H9 (cell line): ENCODE data around the gene PSAPL1. TPM values are rescaled to one million over a fixed set of nuclear protein-coding genes. Genes with fewer than 3 reads are reported as not detected.
A peak's percentile ranks its signal among the peaks of the same experiment; 100 is the strongest.

Experiments
- DNase-seq: peaks from one replicate; pipeline ENCODE4 v3.0.0-alpha.2; 2017
- H2AFZ ChIP-seq: one replicate; pipeline ENCODE4 v1.6.1; 2013; ENCODE audit warnings: mild to moderate bottlenecking, low read length, control low read depth, moderate library complexity
- H2AK5ac ChIP-seq: 2 replicates; pipeline ENCODE4 v1.6.1; 2013; ENCODE audit warnings: low read length, control low read depth, mixed read lengths; ENCODE audit not compliant: insufficient read length
- H2BK120ac ChIP-seq: one replicate; pipeline ENCODE4 v1.6.1; 2013; ENCODE audit warnings: low read depth, mild to moderate bottlenecking, low read length, control low read depth, inconsistent platforms; ENCODE audit not compliant: poor library complexity, severe bottlenecking
- H2BK12ac ChIP-seq: 2 replicates; pipeline ENCODE4 v1.6.1; 2013; ENCODE audit warnings: low read length, control low read depth, mixed read lengths, low read depth; ENCODE audit not compliant: insufficient read length
- H2BK15ac ChIP-seq: 2 replicates; pipeline ENCODE4 v1.6.1; 2013; ENCODE audit warnings: low read depth, low read length, control low read depth
- H2BK20ac ChIP-seq: one replicate; pipeline ENCODE4 v1.6.1; 2013; ENCODE audit warnings: low read depth, mild to moderate bottlenecking, low read length, control low read depth, inconsistent platforms; ENCODE audit not compliant: poor library complexity, severe bottlenecking
- H2BK5ac ChIP-seq: 2 replicates; pipeline ENCODE4 v1.6.1; 2013; ENCODE audit warnings: low read length, control low read depth, mixed read lengths; ENCODE audit not compliant: insufficient read length
- H3K14ac ChIP-seq: 2 replicates; pipeline ENCODE4 v1.6.1; 2013; ENCODE audit warnings: low read length, control low read depth; ENCODE audit not compliant: insufficient read depth
- H3K18ac ChIP-seq: 2 replicates; pipeline ENCODE4 v1.6.1; 2013; ENCODE audit warnings: low read depth, mild to moderate bottlenecking, mixed read lengths, low read length, control low read depth; ENCODE audit not compliant: insufficient read length
- H3K23ac ChIP-seq: 2 replicates; pipeline ENCODE4 v1.6.1; 2013; ENCODE audit warnings: low read length, control low read depth, mixed read lengths, low read depth; ENCODE audit not compliant: insufficient read length
- H3K23me2 ChIP-seq: 2 replicates; pipeline ENCODE4 v1.6.1; 2013; ENCODE audit warnings: low read depth, mild to moderate bottlenecking, mixed read lengths, low read length, control low read depth; ENCODE audit not compliant: insufficient read length, poor library complexity, severe bottlenecking
- H3K27ac ChIP-seq: 2 replicates; pipeline ENCODE4 v1.5.1; 2013; ENCODE audit warnings: low read length, control low read depth, mixed read lengths, low read depth; ENCODE audit not compliant: insufficient read length
- H3K27me3 ChIP-seq: 2 replicates; pipeline ENCODE4 v1.6.1; 2013; ENCODE audit warnings: low read length, control low read depth, inconsistent platforms; ENCODE audit not compliant: insufficient read depth
- H3K4ac ChIP-seq: 2 replicates; pipeline ENCODE4 v1.6.1; 2013; ENCODE audit warnings: low read depth, mild to moderate bottlenecking, control low read depth, inconsistent platforms, low read length, moderate library complexity
- H3K4me1 ChIP-seq: 2 replicates; pipeline ENCODE4 v1.6.1; 2013; ENCODE audit warnings: low read length, control low read depth, inconsistent platforms; ENCODE audit not compliant: insufficient read depth
- H3K4me2 ChIP-seq: 2 replicates; pipeline ENCODE4 v1.6.1; 2013; ENCODE audit warnings: low read length, control low read depth, mixed read lengths; ENCODE audit not compliant: insufficient read length, insufficient read depth
- H3K56ac ChIP-seq: 2 replicates; pipeline ENCODE4 v1.6.1; 2013; ENCODE audit warnings: low read depth, mild to moderate bottlenecking, mixed read lengths, low read length, control low read depth; ENCODE audit not compliant: insufficient read length
- H3K79me1 ChIP-seq: 2 replicates; pipeline ENCODE4 v1.6.1; 2013; ENCODE audit warnings: low read depth, mild to moderate bottlenecking, moderate library complexity, low read length, control low read depth, inconsistent platforms; ENCODE audit not compliant: insufficient read depth, poor library complexity, severe bottlenecking
- H3K79me2 ChIP-seq: 2 replicates; pipeline ENCODE4 v1.6.1; 2013; ENCODE audit warnings: low read length, control low read depth, inconsistent platforms; ENCODE audit not compliant: insufficient read depth
- H3K9ac ChIP-seq: 2 replicates; pipeline ENCODE4 v1.6.1; 2013; ENCODE audit warnings: low read length, control low read depth, mixed read lengths; ENCODE audit not compliant: insufficient read length; ENCODE audit errors: extremely low read depth
- H3K9me3 ChIP-seq: one replicate; pipeline ENCODE4 v1.6.1; 2013; ENCODE audit warnings: low read depth, low read length, inconsistent platforms; ENCODE audit not compliant: control insufficient read depth
- H3T11ph ChIP-seq: one replicate; pipeline ENCODE4 v1.6.1; 2013; ENCODE audit warnings: mild to moderate bottlenecking, low read length, control low read depth, inconsistent platforms
- H4K20me1 ChIP-seq: one replicate; pipeline ENCODE4 v1.6.1; 2013; ENCODE audit not compliant: control insufficient read depth, insufficient read length, insufficient read depth
- H4K5ac ChIP-seq: 2 replicates; pipeline ENCODE4 v1.6.1; 2013; ENCODE audit warnings: low read depth, mild to moderate bottlenecking, mixed read lengths, low read length, control low read depth; ENCODE audit not compliant: insufficient read length
- H4K8ac ChIP-seq: replicated peaks from 2 replicates; pipeline ENCODE4 v1.6.1; 2013; ENCODE audit warnings: low read length, control low read depth, mixed read lengths, low read depth; ENCODE audit not compliant: insufficient read length
- H4K91ac ChIP-seq: 2 replicates; pipeline ENCODE4 v1.6.1; 2013; ENCODE audit warnings: low read depth, mild to moderate bottlenecking, moderate library complexity, mixed read lengths, low read length, control low read depth; ENCODE audit not compliant: insufficient read length
- H3K27ac Mint-ChIP-seq, 3 experiments: 2 replicates in 2 of 3; 3 replicates in 1 of 3; pipeline ENCODE4 v1.8.0; 2020 to 2021; ENCODE audit warnings: mixed read lengths in 3 of 3, mild to moderate bottlenecking in 1 of 3, moderate library complexity in 1 of 3
- H3K27me3 Mint-ChIP-seq: 2 replicates; pipeline ENCODE4 v1.8.0; 2021; ENCODE audit warnings: low read depth, mild to moderate bottlenecking, moderate library complexity, mixed read lengths
- H3K36me3 Mint-ChIP-seq, 3 experiments: 2 replicates in 2 of 3; 3 replicates in 1 of 3; pipeline ENCODE4 v1.8.0; 2020 to 2021; ENCODE audit warnings: low read depth in 3 of 3, mixed read lengths in 3 of 3; ENCODE audit not compliant: insufficient read depth in 1 of 3
- H3K4me1 Mint-ChIP-seq, 2 experiments: 2 replicates each; pipeline ENCODE4 v1.8.0; 2020; ENCODE audit warnings: mixed read lengths in 2 of 2
- H3K4me3 Mint-ChIP-seq, 2 experiments: 2 replicates in 1 of 2; 3 replicates in 1 of 2; pipeline ENCODE4 v1.8.0; 2020 to 2021; ENCODE audit warnings: mild to moderate bottlenecking in 2 of 2, mixed read lengths in 2 of 2, moderate library complexity in 1 of 2
- H3K9me3 Mint-ChIP-seq, 2 experiments: 2 replicates in 1 of 2; 3 replicates in 1 of 2; pipeline ENCODE4 v1.8.0; 2020; ENCODE audit warnings: mild to moderate bottlenecking in 2 of 2, mixed read lengths in 2 of 2, moderate library complexity in 1 of 2
- WGBS: extraction: QIAGEN DNeasy Blood & Tissue Kit; methylation state at CpG from one replicate; pipeline ENCODE4 v1.1.7; 2013; ENCODE audit warnings: missing lambda C conversion rate, low lambda C conversion rate, mixed read lengths; ENCODE audit not compliant: insufficient read length; ENCODE audit errors: extremely low coverage; 5-methylcytosine and 5-hydroxymethylcytosine counted together
- total RNA-seq: library from RNA; stranded (reverse); gene quantifications from 2 replicates; pipeline ENCODE4 v1.2.1, GENCODE V29; 2021
- TF ChIP-seq, protein P1 (sequence below): fragments of 200-600 bp; sonication (generic); conservative IDR thresholded peaks from 3 replicates; pipeline ENCODE4 v1.8.0; 2021; ENCODE audit warnings: antibody characterized with exemption, mild to moderate bottlenecking

PSAPL1 gene
- total RNA-seq, 1 experiment from 2014 or later: 0.04 TPM

DNA sequence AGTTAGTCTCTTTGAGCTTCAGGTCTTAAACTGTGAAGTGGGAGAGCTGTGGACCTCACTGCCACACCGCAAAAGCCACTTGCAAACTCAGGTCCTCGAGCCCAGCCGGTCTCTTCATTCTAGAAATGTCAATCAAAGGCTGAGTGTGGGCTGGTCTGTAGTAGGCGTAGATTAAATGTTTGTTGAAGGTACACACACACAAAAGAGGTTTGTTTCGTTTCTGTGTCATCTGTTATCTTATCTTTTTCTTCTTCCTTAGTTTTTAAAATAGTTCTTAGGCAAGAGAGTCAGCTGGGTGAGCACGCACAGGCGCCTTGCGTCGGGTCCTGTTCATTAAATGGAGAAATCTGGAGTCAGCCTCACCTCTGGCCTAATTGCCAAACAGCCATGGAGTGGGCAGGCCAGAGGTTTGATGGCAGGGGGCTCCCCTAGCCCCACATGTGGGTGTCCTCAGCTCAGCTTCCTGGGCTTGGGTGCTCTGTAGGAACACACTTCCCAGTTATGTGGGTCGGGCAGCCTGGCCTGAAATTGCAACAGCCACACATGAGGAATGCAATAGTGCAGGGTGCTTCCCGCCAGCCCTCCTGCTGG lies 836 bp upstream of the PSAPL1 start:
- Mint-ChIP-seq H3K36me3 (peaks cover 1 to 6% (median 4%) of the 10 kb centered on the region in 3 experiments; a peak in 4 of 7 replicates), H3K9me3 (peaks cover 8 to 10% of the 10 kb centered on the region in 2 experiments), H3K27ac (peak overlapping the region in 1 of 3 experiments; percentile 39; a peak in 2 of 7 replicates), H3K4me3 (no peak overlapping the region), H3K27me3 (peaks cover 13% of the 10 kb centered on the region), H3K4me1 (peaks cover 15 to 27% of the 10 kb centered on the region in 2 experiments)
- H2AK5ac ChIP-seq: no peak overlapping the region
- no peak overlapping the region for H4K91ac ChIP-seq
- H2AFZ ChIP-seq: no peak overlapping the region
- H3K23ac ChIP-seq: no peak overlapping the region
- H3K4me1 ChIP-seq: no peaks in the 10 kb centered on the region
- no peaks in the 10 kb centered on the region for H3K79me2 ChIP-seq
- no peaks in the 10 kb centered on the region for H3K27me3 ChIP-seq
- no peak overlapping the region for H2BK20ac ChIP-seq
- no peaks in the 10 kb centered on the region for H3K9me3 ChIP-seq
- no peak overlapping the region for H3K56ac ChIP-seq
- H3K18ac ChIP-seq: no peak overlapping the region
- no peak overlapping the region for H2BK5ac ChIP-seq
- H3T11ph ChIP-seq: no peak overlapping the region
- H2BK120ac ChIP-seq: no peak overlapping the region
- no peak overlapping the region for H3K14ac ChIP-seq
- no peak overlapping the region for H2BK12ac ChIP-seq
- no peak overlapping the region for H3K4ac ChIP-seq
- no peak overlapping the region for H2BK15ac ChIP-seq
- WGBS: no CpG with 5 or more reads among the region's 11 CpGs
- H3K79me1 ChIP-seq: no peaks in the 10 kb centered on the region
- H3K27ac ChIP-seq: no peak overlapping the region
- H4K8ac ChIP-seq: no peak overlapping the region
- H3K4me2 ChIP-seq: no peak overlapping the region
- H4K5ac ChIP-seq: no peak overlapping the region
- no peaks in the 10 kb centered on the region for H4K20me1 ChIP-seq
- DNase-seq: no peak
- no peaks in the 10 kb centered on the region for H3K23me2 ChIP-seq
- TF ChIP-seq, protein P1, sequence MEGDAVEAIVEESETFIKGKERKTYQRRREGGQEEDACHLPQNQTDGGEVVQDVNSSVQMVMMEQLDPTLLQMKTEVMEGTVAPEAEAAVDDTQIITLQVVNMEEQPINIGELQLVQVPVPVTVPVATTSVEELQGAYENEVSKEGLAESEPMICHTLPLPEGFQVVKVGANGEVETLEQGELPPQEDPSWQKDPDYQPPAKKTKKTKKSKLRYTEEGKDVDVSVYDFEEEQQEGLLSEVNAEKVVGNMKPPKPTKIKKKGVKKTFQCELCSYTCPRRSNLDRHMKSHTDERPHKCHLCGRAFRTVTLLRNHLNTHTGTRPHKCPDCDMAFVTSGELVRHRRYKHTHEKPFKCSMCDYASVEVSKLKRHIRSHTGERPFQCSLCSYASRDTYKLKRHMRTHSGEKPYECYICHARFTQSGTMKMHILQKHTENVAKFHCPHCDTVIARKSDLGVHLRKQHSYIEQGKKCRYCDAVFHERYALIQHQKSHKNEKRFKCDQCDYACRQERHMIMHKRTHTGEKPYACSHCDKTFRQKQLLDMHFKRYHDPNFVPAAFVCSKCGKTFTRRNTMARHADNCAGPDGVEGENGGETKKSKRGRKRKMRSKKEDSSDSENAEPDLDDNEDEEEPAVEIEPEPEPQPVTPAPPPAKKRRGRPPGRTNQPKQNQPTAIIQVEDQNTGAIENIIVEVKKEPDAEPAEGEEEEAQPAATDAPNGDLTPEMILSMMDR: no peak
- no peak overlapping the region for H3K9ac ChIP-seq
